RWPE2 (cell line): ENCODE data around the gene THY1.

Experiments
- ATAC-seq: fragments of 200-7000 bp; cut with Tn5 transposase; 3 replicates; pipeline ENCODE4 v1.9.1; 2021; ENCODE audit warnings: low read depth
- DNase-seq: peaks from one replicate; pipeline ENCODE4 v3.0.0-alpha.2; 2020; ENCODE audit warnings: low spot score
- H3K27ac ChIP-seq: fragments of 450-650 bp; 2 replicates; pipeline ENCODE4 v1.5.1; 2017; ENCODE audit warnings: mild to moderate bottlenecking; ENCODE audit not compliant: poor library complexity, severe bottlenecking
- H3K27me3 ChIP-seq: fragments of 250-450 bp; sonication (Bioruptor Pico); 2 replicates; pipeline ENCODE4 v1.5.1; 2021; ENCODE audit warnings: mild to moderate bottlenecking, moderate library complexity; ENCODE audit not compliant: insufficient read depth, poor library complexity, severe bottlenecking
- H3K36me3 ChIP-seq: fragments of 250-450 bp; sonication (Bioruptor Pico); 2 replicates; pipeline ENCODE4 v1.5.1; 2020; ENCODE audit warnings: low read depth, mild to moderate bottlenecking, moderate library complexity
- H3K4me1 ChIP-seq: fragments of 250-450 bp; sonication (Bioruptor Pico); 2 replicates; pipeline ENCODE4 v1.5.1; 2021; ENCODE audit warnings: mild to moderate bottlenecking, moderate library complexity; ENCODE audit not compliant: insufficient read depth, poor library complexity, severe bottlenecking
- H3K4me3 ChIP-seq: fragments of 250-450 bp; sonication (Bioruptor Pico); 2 replicates; pipeline ENCODE4 v1.5.1; 2021; ENCODE audit warnings: mild to moderate bottlenecking, moderate library complexity; ENCODE audit not compliant: severe bottlenecking
- H3K9me3 ChIP-seq: fragments of 250-450 bp; sonication (Bioruptor Pico); 2 replicates; pipeline ENCODE4 v1.5.1; 2021; ENCODE audit warnings: mild to moderate bottlenecking, moderate library complexity; ENCODE audit not compliant: severe bottlenecking
- TF ChIP-seq, protein P1 (sequence below): fragments of 450-650 bp; IDR thresholded peaks from one replicate; pipeline ENCODE4 v1.5.1; 2017; ENCODE audit warnings: mild to moderate bottlenecking, moderate library complexity; ENCODE audit not compliant: poor library complexity, severe bottlenecking

Gene THY1

DNA sequence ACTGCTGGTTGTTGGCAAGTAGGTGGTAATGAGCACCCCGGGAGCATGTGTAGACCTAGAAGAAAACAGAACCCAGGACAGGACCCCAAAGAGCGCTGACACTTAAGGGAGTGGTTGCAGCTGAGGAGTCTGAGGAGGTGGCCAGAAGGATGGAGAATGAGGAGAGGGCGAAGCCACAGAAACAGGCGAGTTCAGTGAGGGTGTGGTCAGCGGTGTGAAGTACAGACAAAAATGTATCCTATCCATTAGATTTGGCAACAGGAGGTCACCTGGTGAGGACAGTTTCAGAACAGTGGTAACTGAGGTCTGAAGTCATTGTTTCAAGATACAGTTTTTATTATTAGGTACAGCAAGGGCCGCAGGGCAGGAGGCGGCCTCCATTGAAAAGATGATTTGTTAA, 8.6 kb upstream of the THY1 start:
- Histone ChIP-seq H3K4me1 (peaks cover 12% of the 10 kb centered on the region), H3K27ac (no peak overlapping the region)

DNA sequence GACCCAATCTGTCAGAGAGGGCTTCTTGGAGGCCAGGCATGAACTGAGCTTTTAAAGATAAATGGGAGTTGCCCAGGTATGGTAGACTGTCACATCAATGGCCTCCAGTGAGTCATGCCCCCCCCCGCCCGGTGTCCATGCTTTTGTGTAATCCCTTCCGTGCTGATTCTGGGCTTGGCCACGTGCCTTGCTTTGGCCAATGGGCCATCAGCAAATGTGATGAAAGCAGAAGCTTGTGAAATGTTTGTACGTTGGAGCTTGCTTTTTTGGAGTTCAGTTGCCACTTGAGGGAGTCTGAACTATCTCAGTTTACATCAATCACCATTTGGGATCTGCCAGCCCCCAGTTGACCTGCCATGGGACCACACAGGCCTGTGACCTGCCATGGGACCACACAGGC, 4.3 kb upstream of the THY1 start:
- Histone ChIP-seq H3K4me3 (no peak overlapping the region), H3K4me1 (peaks cover 2% of the 10 kb centered on the region), H3K36me3 (no peaks in the 10 kb centered on the region), H3K27me3 (peaks cover 15% of the 10 kb centered on the region), H3K27ac (no peak overlapping the region), H3K9me3 (no peaks in the 10 kb centered on the region)
- TF ChIP-seq, protein P1, sequence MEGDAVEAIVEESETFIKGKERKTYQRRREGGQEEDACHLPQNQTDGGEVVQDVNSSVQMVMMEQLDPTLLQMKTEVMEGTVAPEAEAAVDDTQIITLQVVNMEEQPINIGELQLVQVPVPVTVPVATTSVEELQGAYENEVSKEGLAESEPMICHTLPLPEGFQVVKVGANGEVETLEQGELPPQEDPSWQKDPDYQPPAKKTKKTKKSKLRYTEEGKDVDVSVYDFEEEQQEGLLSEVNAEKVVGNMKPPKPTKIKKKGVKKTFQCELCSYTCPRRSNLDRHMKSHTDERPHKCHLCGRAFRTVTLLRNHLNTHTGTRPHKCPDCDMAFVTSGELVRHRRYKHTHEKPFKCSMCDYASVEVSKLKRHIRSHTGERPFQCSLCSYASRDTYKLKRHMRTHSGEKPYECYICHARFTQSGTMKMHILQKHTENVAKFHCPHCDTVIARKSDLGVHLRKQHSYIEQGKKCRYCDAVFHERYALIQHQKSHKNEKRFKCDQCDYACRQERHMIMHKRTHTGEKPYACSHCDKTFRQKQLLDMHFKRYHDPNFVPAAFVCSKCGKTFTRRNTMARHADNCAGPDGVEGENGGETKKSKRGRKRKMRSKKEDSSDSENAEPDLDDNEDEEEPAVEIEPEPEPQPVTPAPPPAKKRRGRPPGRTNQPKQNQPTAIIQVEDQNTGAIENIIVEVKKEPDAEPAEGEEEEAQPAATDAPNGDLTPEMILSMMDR, result no peak
- ATAC-seq (0 out of 3 replicates have a peak, but pooled peaks have one; percentile 46), DNase-seq (no peak)

More for the DNA sequence above, 8.6 kb upstream of the THY1 start:
- ATAC-seq (no peak), DNase-seq (no peak)
- Histone ChIP-seq H3K9me3 (no peaks in the 10 kb centered on the region), H3K36me3 (no peaks in the 10 kb centered on the region), H3K27me3 (no peaks in the 10 kb centered on the region), H3K4me3 (no peak overlapping the region)
- TF ChIP-seq, protein P1, result no peak

DNA sequence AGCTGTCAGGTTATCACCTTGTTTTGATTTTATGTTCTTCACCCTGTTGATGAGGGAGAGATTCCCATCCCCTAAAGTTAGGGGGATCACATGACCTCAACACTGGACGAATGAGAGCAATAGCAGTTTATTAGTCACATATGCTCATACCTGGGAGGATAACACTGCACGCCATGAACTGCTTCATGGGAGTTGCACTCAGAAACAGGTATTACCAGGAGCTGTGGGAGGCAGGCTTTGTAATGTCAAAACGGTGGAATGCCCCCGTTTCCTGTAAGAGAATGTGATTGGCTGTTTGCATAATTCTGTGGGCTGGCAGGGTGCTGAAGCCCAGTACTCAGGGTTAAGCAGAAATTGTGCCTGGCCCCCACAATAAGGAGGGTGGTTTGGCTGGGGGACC, 3.2 kb upstream of the THY1 start:
- ATAC-seq (no peak), DNase-seq (no peak)
- Histone ChIP-seq H3K9me3 (no peaks in the 10 kb centered on the region), H3K4me3 (no peak overlapping the region), H3K27me3 (peaks cover 26% of the 10 kb centered on the region), H3K27ac (no peak overlapping the region), H3K4me1 (no peaks in the 10 kb centered on the region), H3K36me3 (no peaks in the 10 kb centered on the region)
- TF ChIP-seq, protein P1, result no peak

DNA sequence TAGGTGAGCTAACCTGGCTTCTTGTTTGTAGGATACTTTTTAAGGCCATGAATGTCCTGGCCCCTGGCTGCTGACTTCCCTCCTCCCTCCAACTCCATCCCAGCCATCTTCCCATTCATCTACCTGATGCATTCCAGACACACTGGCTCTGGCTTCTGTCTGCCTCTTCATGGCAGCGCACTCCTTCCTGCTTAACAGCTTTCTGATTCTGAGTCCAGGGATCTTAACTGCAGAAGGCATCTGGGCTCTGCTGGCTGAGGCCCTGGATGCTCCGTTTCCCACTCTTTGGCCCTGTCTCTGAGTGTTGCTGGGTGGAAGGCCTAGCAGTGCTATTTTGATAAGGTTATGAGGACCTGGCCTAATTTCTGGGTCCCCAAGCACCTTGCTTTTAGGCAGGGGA, 1.8 kb upstream of the THY1 start:
- Histone ChIP-seq H3K27ac (no peak overlapping the region), H3K4me1 (no peaks in the 10 kb centered on the region), H3K27me3 (peaks cover 31% of the 10 kb centered on the region), H3K4me3 (no peak overlapping the region), H3K36me3 (no peaks in the 10 kb centered on the region), H3K9me3 (no peaks in the 10 kb centered on the region)
- ATAC-seq (no peak), DNase-seq (no peak)
- TF ChIP-seq, protein P1, result no peak

DNA sequence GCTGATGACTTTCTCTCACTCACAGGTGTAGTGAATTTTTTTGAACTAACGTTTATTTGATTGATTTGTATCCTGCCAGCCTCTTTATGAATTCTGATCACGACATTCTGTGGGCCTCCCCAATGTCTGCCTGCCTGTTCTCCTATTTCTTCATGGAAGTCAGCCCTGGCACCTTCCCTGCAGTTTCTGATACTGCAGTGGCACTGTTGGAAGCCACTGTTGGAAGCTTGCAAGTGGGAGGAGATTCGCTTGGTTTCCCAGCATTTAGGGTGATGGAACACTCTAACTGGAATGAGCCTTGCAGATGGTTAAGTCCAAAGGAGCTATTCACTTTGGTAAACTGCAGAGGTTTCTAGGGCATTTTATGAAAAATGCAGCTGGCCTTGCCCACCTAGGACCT, 1.3 kb upstream of the THY1 start:
- Histone ChIP-seq H3K9me3 (no peaks in the 10 kb centered on the region), H3K4me1 (no peaks in the 10 kb centered on the region), H3K4me3 (no peak overlapping the region), H3K27me3 (peaks cover 31% of the 10 kb centered on the region), H3K36me3 (no peaks in the 10 kb centered on the region), H3K27ac (no peak overlapping the region)
- ATAC-seq (no peak), DNase-seq (no peak)
- TF ChIP-seq, protein P1, result no peak
